GM12878 (cell line): ENCODE data around the gene ELSPBP1. TPM values are rescaled to one million over a fixed set of nuclear protein-coding genes. Genes with fewer than 3 reads are reported as not detected.

ENCODE experiments used
- HCFC1 ChIP-seq: fragments of 150-350 bp; IDR thresholded peaks from 2 replicates; pipeline ENCODE4 v1.6.1; 2014; ENCODE audit warnings: low read length
- KDM1A ChIP-seq: fragments of 200-600 bp; sonication (generic); IDR thresholded peaks from 2 replicates; pipeline ENCODE4 v1.6.1; 2016; ENCODE audit warnings: borderline replicate concordance
- RCOR1 ChIP-seq: conservative IDR thresholded peaks from 2 replicates; pipeline ENCODE4 v1.6.1; 2012; ENCODE audit warnings: low read depth, low read length, improper control_type of control experiment
- polyA plus RNA-seq, 11 experiments: library from polyadenylated mRNA; depleted of rRNA in 4 of 11; unstranded in 6 of 11; stranded (reverse) in 5 of 11; fragments of >200 nt; fragmentation: Nextera tagmentation in 4 of 11; fragmentation: Illumina TruSeq in 1 of 11; extraction: Ambion mirVana in 4 of 11; extraction: Trizol in 1 of 11; gene quantifications; 1 replicate in 1 of 11; 2 replicates in 10 of 11; pipeline versions ENCODE4 v1.2.1 to v1.2.3, GENCODE V29; 2011 to 2016; ENCODE audit warnings: inconsistent platforms in 2 of 11, missing spikeins in 2 of 11, low read depth in 1 of 11
- total RNA-seq, 4 experiments: library from RNA; depleted of rRNA in 3 of 4; stranded (reverse); fragments of >200 nt in 3 of 4; fragmentation: Illumina TruSeq in 1 of 4; extraction: Trizol in 1 of 4; gene quantifications; 2 replicates each; pipeline versions ENCODE4 v1.2.1 to v1.2.3, GENCODE V29; 2013 to 2021
- TF ChIP-seq, protein P1 (sequence below): fragments of 450-650 bp; IDR thresholded peaks from 2 replicates; pipeline ENCODE4 v1.6.1; 2016; ENCODE audit warnings: mild to moderate bottlenecking
- TF ChIP-seq, protein P2 (sequence below): fragments of 150-350 bp; IDR thresholded peaks from 2 replicates; pipeline ENCODE4 v1.6.1; 2014; ENCODE audit warnings: mild to moderate bottlenecking, low read depth, low read length
- TF ChIP-seq, protein P3 (sequence below): fragments of 150-350 bp; IDR thresholded peaks from 2 replicates; pipeline ENCODE4 v1.6.1; 2016; ENCODE audit warnings: low read depth, low read length

The ELSPBP1 gene
- total and polyA plus RNA-seq, 10 of the 15 experiments (the other 5 are each of a cell fraction or from before 2014, with no cell fraction given): not detected

GRCh38 chr19:48041877-48042580 is 47.6 kb downstream of the ELSPBP1 start (continued):
- TF ChIP-seq, protein P1, sequence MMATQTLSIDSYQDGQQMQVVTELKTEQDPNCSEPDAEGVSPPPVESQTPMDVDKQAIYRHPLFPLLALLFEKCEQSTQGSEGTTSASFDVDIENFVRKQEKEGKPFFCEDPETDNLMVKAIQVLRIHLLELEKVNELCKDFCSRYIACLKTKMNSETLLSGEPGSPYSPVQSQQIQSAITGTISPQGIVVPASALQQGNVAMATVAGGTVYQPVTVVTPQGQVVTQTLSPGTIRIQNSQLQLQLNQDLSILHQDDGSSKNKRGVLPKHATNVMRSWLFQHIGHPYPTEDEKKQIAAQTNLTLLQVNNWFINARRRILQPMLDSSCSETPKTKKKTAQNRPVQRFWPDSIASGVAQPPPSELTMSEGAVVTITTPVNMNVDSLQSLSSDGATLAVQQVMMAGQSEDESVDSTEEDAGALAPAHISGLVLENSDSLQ: no peak
- TF ChIP-seq RCOR1 (no peak), HCFC1 (no peak), KDM1A (no peak)
- TF ChIP-seq, protein P2, sequence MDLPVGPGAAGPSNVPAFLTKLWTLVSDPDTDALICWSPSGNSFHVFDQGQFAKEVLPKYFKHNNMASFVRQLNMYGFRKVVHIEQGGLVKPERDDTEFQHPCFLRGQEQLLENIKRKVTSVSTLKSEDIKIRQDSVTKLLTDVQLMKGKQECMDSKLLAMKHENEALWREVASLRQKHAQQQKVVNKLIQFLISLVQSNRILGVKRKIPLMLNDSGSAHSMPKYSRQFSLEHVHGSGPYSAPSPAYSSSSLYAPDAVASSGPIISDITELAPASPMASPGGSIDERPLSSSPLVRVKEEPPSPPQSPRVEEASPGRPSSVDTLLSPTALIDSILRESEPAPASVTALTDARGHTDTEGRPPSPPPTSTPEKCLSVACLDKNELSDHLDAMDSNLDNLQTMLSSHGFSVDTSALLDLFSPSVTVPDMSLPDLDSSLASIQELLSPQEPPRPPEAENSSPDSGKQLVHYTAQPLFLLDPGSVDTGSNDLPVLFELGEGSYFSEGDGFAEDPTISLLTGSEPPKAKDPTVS: no peak
- TF ChIP-seq, protein P3, sequence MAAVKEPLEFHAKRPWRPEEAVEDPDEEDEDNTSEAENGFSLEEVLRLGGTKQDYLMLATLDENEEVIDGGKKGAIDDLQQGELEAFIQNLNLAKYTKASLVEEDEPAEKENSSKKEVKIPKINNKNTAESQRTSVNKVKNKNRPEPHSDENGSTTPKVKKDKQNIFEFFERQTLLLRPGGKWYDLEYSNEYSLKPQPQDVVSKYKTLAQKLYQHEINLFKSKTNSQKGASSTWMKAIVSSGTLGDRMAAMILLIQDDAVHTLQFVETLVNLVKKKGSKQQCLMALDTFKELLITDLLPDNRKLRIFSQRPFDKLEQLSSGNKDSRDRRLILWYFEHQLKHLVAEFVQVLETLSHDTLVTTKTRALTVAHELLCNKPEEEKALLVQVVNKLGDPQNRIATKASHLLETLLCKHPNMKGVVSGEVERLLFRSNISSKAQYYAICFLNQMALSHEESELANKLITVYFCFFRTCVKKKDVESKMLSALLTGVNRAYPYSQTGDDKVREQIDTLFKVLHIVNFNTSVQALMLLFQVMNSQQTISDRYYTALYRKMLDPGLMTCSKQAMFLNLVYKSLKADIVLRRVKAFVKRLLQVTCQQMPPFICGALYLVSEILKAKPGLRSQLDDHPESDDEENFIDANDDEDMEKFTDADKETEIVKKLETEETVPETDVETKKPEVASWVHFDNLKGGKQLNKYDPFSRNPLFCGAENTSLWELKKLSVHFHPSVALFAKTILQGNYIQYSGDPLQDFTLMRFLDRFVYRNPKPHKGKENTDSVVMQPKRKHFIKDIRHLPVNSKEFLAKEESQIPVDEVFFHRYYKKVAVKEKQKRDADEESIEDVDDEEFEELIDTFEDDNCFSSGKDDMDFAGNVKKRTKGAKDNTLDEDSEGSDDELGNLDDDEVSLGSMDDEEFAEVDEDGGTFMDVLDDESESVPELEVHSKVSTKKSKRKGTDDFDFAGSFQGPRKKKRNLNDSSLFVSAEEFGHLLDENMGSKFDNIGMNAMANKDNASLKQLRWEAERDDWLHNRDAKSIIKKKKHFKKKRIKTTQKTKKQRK: no peak
